WERI-Rb-1 (cell line): ENCODE data around the gene PTN.

Source experiments
- DNase-seq: peaks from one replicate; pipeline ENCODE4 v3.0.0-alpha.2; 2020
- H3K27ac ChIP-seq: fragments of 250-450 bp; sonication (Bioruptor Pico); 2 replicates; pipeline ENCODE4 v1.5.1; 2020; ENCODE audit warnings: mild to moderate bottlenecking, moderate library complexity
- H3K27me3 ChIP-seq: fragments of 250-450 bp; sonication (Bioruptor Pico); 2 replicates; pipeline ENCODE4 v1.5.1; 2021; ENCODE audit warnings: mild to moderate bottlenecking, low read depth, moderate library complexity; ENCODE audit not compliant: insufficient read depth, severe bottlenecking
- H3K36me3 ChIP-seq: fragments of 250-450 bp; sonication (Bioruptor Pico); 2 replicates; pipeline ENCODE4 v1.5.1; 2020; ENCODE audit warnings: mild to moderate bottlenecking, moderate library complexity
- H3K4me3 ChIP-seq: 2 replicates; pipeline ENCODE4 v1.5.1; 2011; ENCODE audit warnings: low read depth, mild to moderate bottlenecking, control low read depth, low read length
- H3K9me3 ChIP-seq: fragments of 250-450 bp; sonication (Bioruptor Pico); 2 replicates; pipeline ENCODE4 v1.5.1; 2021; ENCODE audit warnings: mild to moderate bottlenecking, moderate library complexity; ENCODE audit not compliant: severe bottlenecking
- TF ChIP-seq, protein P1 (sequence below): IDR thresholded peaks from 2 replicates; pipeline ENCODE4 v1.5.1; 2011; ENCODE audit warnings: low read depth, mild to moderate bottlenecking, control low read depth, inconsistent platforms, low read length

The PTN gene

DNA sequence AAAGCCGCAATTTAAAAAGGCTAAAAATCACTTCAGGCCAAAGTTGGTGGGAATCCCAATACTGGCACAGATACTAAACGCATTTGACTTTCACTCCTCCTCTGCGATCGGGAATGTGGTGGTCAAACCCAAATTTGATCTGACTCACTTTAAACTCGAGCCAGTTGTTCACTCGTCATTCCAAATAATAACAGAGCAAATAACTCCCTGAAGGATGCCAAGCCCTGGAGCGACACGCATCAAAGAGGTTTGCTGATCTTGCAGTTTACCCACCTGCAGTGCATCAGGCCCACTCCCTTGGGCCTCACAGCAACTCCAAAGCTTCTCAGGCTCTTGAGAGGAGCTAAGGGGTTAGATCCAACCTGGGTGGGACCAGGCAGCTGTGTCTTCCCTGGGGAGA is 12.2 kb downstream of the PTN start:
- H3K27me3 ChIP-seq: no peaks in the 10 kb centered on the region
- TF ChIP-seq, protein P1, sequence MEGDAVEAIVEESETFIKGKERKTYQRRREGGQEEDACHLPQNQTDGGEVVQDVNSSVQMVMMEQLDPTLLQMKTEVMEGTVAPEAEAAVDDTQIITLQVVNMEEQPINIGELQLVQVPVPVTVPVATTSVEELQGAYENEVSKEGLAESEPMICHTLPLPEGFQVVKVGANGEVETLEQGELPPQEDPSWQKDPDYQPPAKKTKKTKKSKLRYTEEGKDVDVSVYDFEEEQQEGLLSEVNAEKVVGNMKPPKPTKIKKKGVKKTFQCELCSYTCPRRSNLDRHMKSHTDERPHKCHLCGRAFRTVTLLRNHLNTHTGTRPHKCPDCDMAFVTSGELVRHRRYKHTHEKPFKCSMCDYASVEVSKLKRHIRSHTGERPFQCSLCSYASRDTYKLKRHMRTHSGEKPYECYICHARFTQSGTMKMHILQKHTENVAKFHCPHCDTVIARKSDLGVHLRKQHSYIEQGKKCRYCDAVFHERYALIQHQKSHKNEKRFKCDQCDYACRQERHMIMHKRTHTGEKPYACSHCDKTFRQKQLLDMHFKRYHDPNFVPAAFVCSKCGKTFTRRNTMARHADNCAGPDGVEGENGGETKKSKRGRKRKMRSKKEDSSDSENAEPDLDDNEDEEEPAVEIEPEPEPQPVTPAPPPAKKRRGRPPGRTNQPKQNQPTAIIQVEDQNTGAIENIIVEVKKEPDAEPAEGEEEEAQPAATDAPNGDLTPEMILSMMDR: no peak
- H3K36me3 ChIP-seq: no peaks in the 10 kb centered on the region
- no peaks in the 10 kb centered on the region for H3K9me3 ChIP-seq
- H3K27ac ChIP-seq: no peak overlapping the region
- no peak for DNase-seq
- H3K4me3 ChIP-seq: no peak overlapping the region

DNA sequence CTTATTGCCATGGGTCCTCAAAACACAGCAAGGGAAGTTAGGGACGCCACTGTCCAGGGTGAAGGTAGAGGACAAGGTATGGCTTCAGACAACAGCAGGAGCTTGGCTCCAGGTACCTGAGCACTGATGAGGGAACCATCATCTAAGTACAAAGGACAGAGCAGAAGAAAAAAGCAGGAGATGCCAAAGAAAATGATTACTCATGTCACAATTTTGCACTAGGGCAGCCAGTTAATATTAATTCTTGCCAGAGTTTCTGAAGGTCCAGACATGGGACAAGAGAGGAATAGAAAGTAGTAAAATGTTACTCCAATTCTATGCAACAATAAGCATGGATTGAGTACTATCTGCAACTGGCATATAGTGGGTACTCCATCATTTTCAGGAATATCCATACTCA is 14.1 kb downstream of the PTN start:
- Histone ChIP-seq H3K4me3 (no peak overlapping the region), H3K27me3 (no peaks in the 10 kb centered on the region), H3K9me3 (no peaks in the 10 kb centered on the region), H3K27ac (no peak overlapping the region), H3K36me3 (no peaks in the 10 kb centered on the region)
- TF ChIP-seq, protein P1: no peak
- DNase-seq: no peak

DNA sequence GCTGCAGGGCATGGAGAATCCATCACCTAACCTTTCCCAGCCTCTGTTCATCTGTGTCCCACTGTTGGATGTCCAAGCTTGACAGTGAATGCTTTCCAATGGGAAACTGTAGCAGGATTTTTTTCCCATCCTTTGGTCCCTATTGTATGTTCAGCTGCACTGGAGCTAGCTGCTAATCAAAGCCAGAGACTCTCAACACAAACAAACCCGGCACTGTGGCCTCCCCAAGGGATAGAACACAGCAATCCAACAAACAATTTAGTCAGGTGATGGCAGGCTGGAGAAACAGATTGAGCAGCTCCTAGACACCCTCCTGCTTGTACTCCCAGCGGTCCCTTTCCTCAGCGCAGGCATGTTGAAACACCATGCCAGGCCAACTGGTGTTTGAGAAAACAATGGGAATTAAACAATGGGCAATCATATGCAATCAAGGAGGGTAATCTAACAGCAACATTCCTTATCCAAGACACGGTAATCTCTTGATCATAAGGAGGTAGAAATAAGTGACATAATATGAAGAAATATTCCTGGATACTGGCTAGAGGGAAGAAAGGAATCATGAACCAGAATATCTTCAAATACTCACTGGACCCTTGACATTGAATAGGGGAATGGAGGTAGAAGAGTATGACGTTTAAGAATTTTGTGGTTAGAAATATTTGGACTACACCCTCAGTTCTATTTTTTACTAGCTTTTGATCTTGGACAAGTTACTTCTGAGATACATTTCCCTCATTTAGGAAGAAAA is 15.0 kb downstream of the PTN start:
- TF ChIP-seq, protein P1: no peak
- no peak overlapping the region for H3K4me3 ChIP-seq
- no peak for DNase-seq

DNA sequence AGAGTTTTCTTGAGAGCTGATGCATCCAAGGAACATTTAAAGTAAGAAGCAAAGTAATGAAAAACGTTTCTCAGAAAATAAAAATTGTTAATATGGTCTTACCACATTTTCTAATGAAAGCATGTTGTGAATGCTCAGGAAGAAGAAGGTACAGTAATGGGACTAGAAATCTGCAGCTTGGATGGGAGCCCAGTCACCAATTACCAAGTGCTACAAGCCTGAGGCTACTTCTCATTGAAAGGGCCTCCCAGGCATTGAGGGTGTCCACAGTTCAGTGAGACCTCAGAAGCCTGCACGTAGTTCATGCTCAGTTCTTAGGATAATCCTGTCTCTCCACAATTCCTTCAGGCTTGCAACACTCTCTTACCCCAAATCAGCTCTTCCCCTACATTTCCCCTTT is 17.6 kb downstream of the PTN start:
- TF ChIP-seq, protein P1: no peak
- no peak overlapping the region for H3K4me3 ChIP-seq

More for the DNA sequence above, 15.0 kb downstream of the PTN start:
- H3K27me3 ChIP-seq: no peaks in the 10 kb centered on the region
- H3K36me3 ChIP-seq: no peaks in the 10 kb centered on the region
- H3K9me3 ChIP-seq: no peaks in the 10 kb centered on the region
- no peak overlapping the region for H3K27ac ChIP-seq

DNA sequence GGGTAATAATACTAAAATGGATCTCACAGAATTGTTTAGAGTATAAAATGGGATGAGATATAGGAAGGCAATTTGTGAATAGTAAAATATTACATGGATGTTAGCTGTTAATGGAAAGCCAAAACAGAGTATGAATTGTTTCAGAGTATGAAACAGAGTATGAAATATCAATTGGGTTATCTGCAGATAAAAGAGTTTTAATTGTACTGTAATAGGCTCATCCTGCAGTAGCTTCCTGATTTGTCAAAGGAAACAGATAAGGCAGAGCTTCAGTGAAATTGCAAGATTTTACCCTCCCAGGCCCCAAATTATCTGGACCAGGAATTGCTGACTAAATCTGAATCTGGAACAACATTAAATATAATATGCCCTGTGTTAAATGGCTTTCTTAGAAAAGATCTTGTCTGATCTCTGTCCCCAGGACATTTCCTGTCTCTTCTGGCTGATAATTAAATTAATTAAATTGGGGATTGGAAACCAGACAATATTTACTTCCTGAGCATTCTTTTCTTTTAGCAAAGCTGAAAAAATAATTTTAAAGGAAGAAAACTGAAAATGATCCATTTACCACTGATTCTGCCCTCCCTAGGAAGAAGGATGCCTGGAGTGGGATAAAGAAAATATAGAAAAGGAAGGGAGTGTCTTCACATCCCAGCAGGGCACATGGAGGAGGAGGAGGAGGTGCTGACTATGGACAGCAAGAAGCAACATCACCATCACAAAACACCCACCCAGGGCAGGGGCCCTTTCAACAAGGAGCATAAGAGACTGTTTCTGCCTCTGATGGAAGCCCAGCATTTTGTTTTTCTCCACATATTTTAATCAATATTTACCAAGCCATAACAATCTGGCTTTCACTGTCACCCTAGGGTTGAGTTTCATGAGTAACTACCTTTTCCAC is 18.5 kb downstream of the PTN start:
- TF ChIP-seq, protein P1: no peak
- Histone ChIP-seq H3K36me3 (no peaks in the 10 kb centered on the region), H3K27ac (no peak overlapping the region), H3K9me3 (no peaks in the 10 kb centered on the region), H3K4me3 (no peak overlapping the region), H3K27me3 (no peaks in the 10 kb centered on the region)
- no peak for DNase-seq

More for the DNA sequence above, 17.6 kb downstream of the PTN start:
- Histone ChIP-seq H3K36me3 (no peaks in the 10 kb centered on the region), H3K9me3 (no peaks in the 10 kb centered on the region), H3K27ac (no peak overlapping the region), H3K27me3 (no peaks in the 10 kb centered on the region)
- no peak for DNase-seq
